T-helper 1 cell treated with Interleukin-12 subunit alpha and Interleukin-12 subunit beta and Interleukin-4 antibody, amounts not matched to agents 30 ng/mL and 1 ng/mL, for 36 hours (primary cell): ENCODE measurements around the gene CD2. TPM values are rescaled to one million over a fixed set of nuclear protein-coding genes. Genes with fewer than 3 reads are reported as not detected.

Experiments used
- intact Hi-C: fragments of 100-400 bp; cut with micrococcal nuclease; formaldehyde crosslinking; loops from one replicate; pipeline ENCODE4 v1.15.1; 2024
- total RNA-seq: library from RNA; stranded (reverse); gene quantifications from 2 replicates; pipeline ENCODE4 v1.2.3, GENCODE V29; 2022

Gene CD2
- total RNA-seq, 1 donor from 2014 or later: 495 TPM

- intact Hi-C loops: no loop called here
These were observed 17.9 kb downstream of the CD2 start for GRCh38 chr1:116771997-116772647.

GRCh38 chr1:116772648-116773045 is 18.4 kb downstream of the CD2 start:
- intact Hi-C loops: no loop called here

- intact Hi-C loops: no loop called here
These were observed 21.0 kb downstream of the CD2 start for GRCh38 chr1:116775116-116775752.

- intact Hi-C loops: no loop called here
These were observed 23.9 kb downstream of the CD2 start for GRCh38 chr1:116777831-116778830.

GRCh38 chr1:116781034-116781433 is 26.8 kb downstream of the CD2 start:
- intact Hi-C loops: no loop called here

GRCh38 chr1:116785006-116785405 is 30.8 kb downstream of the CD2 start:
- intact Hi-C loops: no loop called here

GRCh38 chr1:116786049-116786448 is 31.8 kb downstream of the CD2 start:
- intact Hi-C loops: no loop called here

GRCh38 chr1:116791727-116792126 is 37.5 kb downstream of the CD2 start:
- intact Hi-C loops: no loop called here

- intact Hi-C loops: no loop called here
These were observed 39.2 kb downstream of the CD2 start for GRCh38 chr1:116793357-116793935.

GRCh38 chr1:116794371-116794770 is 40.1 kb downstream of the CD2 start:
- intact Hi-C loops: no loop called here

- intact Hi-C loops: no loop called here
These were observed 40.7 kb downstream of the CD2 start for GRCh38 chr1:116794804-116795481.

- intact Hi-C loops: no loop called here
These were observed 41.2 kb downstream of the CD2 start for GRCh38 chr1:116795482-116795829.

- intact Hi-C loops: loop anchor here (1.0 to 10.0 kb wide), 2 partner anchors 23 to 860 kb away; no protein-coding TSS in a partner anchor
These were observed 50.5 kb downstream of the CD2 start for GRCh38 chr1:116804736-116805135.

GRCh38 chr1:116805398-116805797 is 51.2 kb downstream of the CD2 start:
- intact Hi-C loops: loop anchor here (1.0 to 10.0 kb wide), 2 partner anchors 22 to 859 kb away; no protein-coding TSS in a partner anchor

- intact Hi-C loops: loop anchor here (1.0 to 10.0 kb wide), 3 partner anchors 9 to 859 kb away; no protein-coding TSS in a partner anchor
These were observed 52.0 kb downstream of the CD2 start for GRCh38 chr1:116806245-116806644.

- intact Hi-C loops: loop anchor here (1.0 to 10.0 kb wide), 3 partner anchors 9 to 858 kb away; no protein-coding TSS in a partner anchor
These were observed 52.4 kb downstream of the CD2 start for GRCh38 chr1:116806671-116807070.

GRCh38 chr1:116807394-116808199 is 53.4 kb downstream of the CD2 start:
- intact Hi-C loops: loop anchor here (10.0 kb wide), 1 partner anchor 857 kb away; no protein-coding TSS in a partner anchor

- intact Hi-C loops: loop anchor here (10.0 kb wide), 1 partner anchor 856 kb away; no protein-coding TSS in a partner anchor
These were observed 54.1 kb downstream of the CD2 start for GRCh38 chr1:116808200-116808847.

GRCh38 chr1:116808848-116809508 is 54.7 kb downstream of the CD2 start:
- intact Hi-C loops: loop anchor here (10.0 kb wide), 1 partner anchor 856 kb away; no protein-coding TSS in a partner anchor
